BE2C (cell line): ENCODE data around the gene LNPK.

Experiments
- DNase-seq: peaks from one replicate; pipeline ENCODE4 v3.0.0-alpha.2; 2020
- H3K27me3 ChIP-seq: fragments of 250-450 bp; sonication (Bioruptor Pico); 2 replicates; pipeline ENCODE4 v1.5.1; 2020; ENCODE audit warnings: mild to moderate bottlenecking
- H3K36me3 ChIP-seq: fragments of 250-450 bp; sonication (Bioruptor Pico); 2 replicates; pipeline ENCODE4 v1.5.1; 2020; ENCODE audit warnings: mild to moderate bottlenecking
- H3K4me1 ChIP-seq: fragments of 250-450 bp; sonication (Bioruptor Pico); 2 replicates; pipeline ENCODE4 v1.5.1; 2020
- H3K4me3 ChIP-seq: 2 replicates; pipeline ENCODE4 v1.5.1; 2011; ENCODE audit warnings: low read depth, low read length
- H3K9me3 ChIP-seq: fragments of 250-450 bp; sonication (Bioruptor Pico); 2 replicates; pipeline ENCODE4 v1.5.1; 2020
- CTCF ChIP-seq: IDR thresholded peaks from 2 replicates; pipeline ENCODE4 v1.5.1; 2012; ENCODE audit warnings: mild to moderate bottlenecking, low read depth, low read length

Gene LNPK

DNA sequence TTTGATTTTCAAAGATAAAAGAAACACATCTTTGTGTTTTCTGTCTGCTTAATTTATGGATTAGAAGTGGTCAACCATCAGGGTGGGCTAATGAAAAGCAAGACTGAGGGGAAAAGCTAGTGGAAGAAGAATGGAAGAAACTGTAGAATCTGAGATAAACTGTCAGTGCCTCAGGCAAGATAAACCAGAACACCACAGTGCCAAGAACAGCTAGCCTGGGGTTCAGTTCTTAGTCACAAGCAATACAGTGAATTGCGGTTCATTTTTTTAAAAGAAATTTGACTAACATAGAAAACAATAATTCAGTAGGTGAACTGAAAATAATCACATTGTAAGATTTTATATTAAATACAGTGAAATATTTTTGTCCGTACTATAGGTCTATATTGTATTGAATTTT is 22.0 kb upstream of the LNPK start:
- Histone ChIP-seq H3K36me3 (no peaks in the 10 kb centered on the region), H3K9me3 (no peaks in the 10 kb centered on the region), H3K4me3 (no peak overlapping the region), H3K27me3 (no peaks in the 10 kb centered on the region), H3K4me1 (no peaks in the 10 kb centered on the region; the same call in 1 of the 2 replicates)
- TF ChIP-seq CTCF, result no peak
- peak; percentile 39 for DNase-seq

DNA sequence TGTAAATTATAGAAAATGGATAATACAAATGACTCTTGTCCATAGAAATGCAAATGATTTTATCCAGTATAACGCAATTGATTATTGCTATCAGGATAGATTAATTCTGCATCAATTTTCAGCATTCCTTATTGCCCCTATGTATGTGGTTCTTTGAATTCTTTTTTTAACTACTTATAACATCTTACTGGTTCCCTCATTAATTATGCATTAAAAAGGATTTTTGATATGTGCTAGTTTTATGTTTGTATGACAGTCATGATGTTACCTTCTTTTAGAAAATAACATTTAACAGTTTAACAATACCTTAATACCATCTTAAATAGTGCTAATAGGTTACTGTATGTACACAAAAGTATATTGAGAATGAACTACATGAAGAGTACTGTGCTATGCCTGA is 20.0 kb upstream of the LNPK start:
- DNase-seq, result no peak
- Histone ChIP-seq H3K4me3 (no peak overlapping the region), H3K36me3 (no peaks in the 10 kb centered on the region), H3K4me1 (no peaks in the 10 kb centered on the region; the same call in 1 of the 2 replicates), H3K9me3 (no peaks in the 10 kb centered on the region), H3K27me3 (no peaks in the 10 kb centered on the region)
- no peak for TF ChIP-seq CTCF

- H3K27me3 ChIP-seq, result no peaks in the 10 kb centered on the region
- no peak for DNase-seq
- no peak overlapping the region for H3K4me3 ChIP-seq
- no peaks in the 10 kb centered on the region for H3K36me3 ChIP-seq
- TF ChIP-seq CTCF, result no peak
- no peaks in the 10 kb centered on the region; the same call in 1 of the 2 replicates for H3K4me1 ChIP-seq
- H3K9me3 ChIP-seq, result no peaks in the 10 kb centered on the region
These were observed 18.3 kb upstream of the LNPK start for GRCh38 chr2:176020400-176020799.

DNA sequence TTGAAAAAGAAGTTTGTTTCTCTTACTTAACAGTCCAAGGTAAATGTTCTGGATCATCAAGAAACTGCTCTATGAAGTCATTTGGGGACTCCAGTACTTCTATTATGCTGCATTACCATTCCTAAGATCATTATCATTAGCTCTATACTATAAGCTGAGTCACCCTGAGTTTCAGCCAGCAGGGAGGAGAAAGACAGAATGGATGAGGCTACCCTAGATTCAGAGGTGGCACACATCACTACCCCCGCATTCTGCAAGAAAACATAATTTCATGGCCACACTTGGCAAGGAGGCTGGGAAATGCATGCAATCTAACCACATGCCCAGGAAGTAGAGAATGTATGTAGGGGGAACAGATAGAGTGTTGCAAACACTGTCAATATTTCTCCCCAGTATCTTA is 16.6 kb upstream of the LNPK start:
- TF ChIP-seq CTCF, result no peak
- Histone ChIP-seq H3K4me3 (no peak overlapping the region), H3K36me3 (no peaks in the 10 kb centered on the region), H3K4me1 (no peaks in the 10 kb centered on the region; the same call in 1 of the 2 replicates), H3K9me3 (no peaks in the 10 kb centered on the region), H3K27me3 (no peaks in the 10 kb centered on the region)
- DNase-seq, result peak; percentile 13

DNA sequence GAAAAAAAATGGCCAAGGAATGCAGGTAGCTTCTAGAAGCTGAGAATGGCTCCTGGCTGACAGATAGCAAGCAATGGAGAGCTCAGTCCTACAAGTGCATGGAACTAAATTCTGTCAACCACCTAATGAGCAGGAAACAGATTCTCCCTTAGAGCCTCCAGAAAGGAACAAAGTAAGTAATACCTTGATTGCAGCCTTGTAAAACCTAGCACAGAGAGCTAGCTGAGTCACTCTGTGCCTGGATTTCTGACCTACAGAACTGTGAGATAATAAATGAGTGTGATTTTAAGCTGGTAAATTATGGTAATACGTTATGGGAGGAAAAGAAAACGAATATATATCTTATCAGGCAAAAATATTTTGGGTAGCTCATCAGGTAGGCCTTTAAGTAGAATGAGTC is 7.4 kb upstream of the LNPK start:
- no peaks in the 10 kb centered on the region; the same call in 1 of the 2 replicates for H3K4me1 ChIP-seq
- H3K4me3 ChIP-seq, result no peak overlapping the region
- no peak for TF ChIP-seq CTCF
- no peaks in the 10 kb centered on the region for H3K36me3 ChIP-seq
- no peaks in the 10 kb centered on the region for H3K27me3 ChIP-seq
- no peaks in the 10 kb centered on the region for H3K9me3 ChIP-seq
- DNase-seq, result no peak

DNA sequence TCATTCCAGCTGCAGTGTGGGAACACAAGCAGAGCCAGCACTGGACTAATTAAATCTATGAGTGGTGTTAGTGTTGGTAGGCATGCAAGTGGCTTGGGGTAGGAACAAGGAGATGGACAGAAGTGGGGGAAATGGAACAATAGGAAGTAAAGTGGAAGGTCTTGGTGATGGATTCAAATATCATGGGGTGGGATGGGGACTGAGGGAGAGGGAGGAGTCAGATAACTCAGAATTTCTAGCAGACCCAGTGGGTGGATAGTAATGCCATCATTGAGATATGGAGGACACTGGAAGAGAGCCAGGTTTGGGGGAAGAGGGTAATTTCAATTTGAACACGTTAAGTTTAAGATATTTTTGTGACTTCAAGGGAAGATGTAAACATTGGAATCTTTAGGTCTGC is 2.9 kb upstream of the LNPK start:
- no peaks in the 10 kb centered on the region for H3K27me3 ChIP-seq
- no peak overlapping the region for H3K4me3 ChIP-seq
- H3K9me3 ChIP-seq, result no peaks in the 10 kb centered on the region
- DNase-seq, result no peak
- no peak for TF ChIP-seq CTCF
- no peaks in the 10 kb centered on the region for H3K36me3 ChIP-seq
- no peaks in the 10 kb centered on the region; the same call in 1 of the 2 replicates for H3K4me1 ChIP-seq
